NCI-H2081 treated with DMSO at 0.1 percent for 48 hours (cell line): ENCODE measurements around the gene MPZL1.

Experiments
- DNase-seq: peaks from one replicate; lab custom pipeline; 2025; lab: John Stamatoyannopoulos, UW

MPZL1 gene

DNA sequence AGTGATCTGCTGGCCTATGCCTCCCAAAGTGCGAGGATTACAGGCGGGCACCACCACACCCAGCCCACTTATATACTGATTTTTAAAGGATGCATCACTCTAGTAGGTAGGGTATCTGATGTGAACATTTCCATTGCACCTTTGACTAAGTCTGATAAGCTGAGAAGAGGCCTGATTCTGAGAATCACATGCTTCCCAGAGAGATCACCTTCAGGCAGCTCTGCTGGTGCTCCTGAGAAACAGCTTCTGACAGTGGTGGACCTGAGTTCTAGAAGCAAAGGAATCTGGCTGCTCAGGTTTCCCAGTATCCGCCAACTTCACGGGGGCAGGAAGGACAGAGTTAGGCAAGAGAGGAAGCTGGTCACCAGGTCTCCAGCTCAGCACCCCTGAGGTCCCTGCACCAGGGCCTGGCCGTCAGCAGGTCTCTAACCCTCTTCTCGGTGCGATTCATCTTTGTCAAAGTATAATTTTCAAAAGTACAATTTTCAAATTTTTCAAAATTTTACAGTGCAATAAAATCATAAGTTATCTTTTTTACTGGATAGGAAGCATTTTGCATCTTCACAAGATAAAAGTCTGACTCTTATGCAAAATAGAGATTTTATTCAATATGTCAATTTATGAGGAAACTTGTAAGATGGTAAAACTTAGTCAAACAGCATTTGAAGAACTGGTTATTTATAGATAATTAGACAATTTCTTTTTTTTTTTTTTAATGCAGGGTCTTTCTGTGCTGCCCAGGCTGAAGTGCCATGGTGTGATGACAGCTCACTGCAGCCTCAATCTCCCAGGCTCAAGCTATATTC is 25.8 kb upstream of the MPZL1 start:
- no peak for DNase-seq

DNA sequence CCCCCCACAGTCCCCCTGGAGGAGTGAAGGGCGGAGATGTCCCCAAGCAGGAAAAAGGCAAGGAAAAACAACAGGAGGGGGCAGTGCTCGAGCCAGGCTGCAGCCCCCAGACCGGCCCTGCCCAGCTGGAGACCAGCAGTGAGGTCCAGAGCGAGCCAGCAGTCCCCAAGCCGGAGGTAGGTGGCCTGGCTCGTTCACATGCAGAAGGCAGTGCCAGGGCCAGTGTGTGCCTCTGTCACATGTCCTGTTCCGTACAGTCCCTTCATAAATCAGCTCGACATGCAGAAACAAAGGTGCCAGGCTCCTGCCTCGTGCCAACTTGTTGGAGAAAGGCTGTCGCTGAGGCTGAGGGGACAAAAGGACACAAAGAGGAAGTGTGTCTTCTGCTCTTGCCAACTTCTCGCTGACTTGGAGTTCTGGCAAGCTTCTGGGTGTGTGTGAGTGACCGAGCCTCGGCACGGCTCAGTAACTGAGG is 24.1 kb upstream of the MPZL1 start:
- DNase-seq, result no peak

DNA sequence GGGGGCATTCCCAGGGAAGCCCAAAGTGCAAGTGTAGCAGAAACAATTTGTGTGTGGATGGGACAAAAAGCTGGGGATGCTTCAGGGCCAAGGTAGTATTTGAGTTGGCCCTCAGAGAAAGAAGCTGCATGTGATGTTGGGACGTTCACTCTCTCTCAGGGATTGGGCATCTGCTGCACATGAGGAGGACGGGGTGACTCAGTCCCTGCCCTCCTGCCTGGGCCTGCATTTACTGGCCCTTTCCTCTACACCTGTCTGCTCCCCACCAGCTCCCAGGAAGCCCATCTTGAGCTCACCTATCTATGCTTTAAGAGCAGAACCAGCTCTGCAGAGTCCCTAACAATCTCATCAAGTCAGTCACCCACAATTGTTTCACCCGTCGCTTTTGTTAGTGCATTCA is 23.5 kb upstream of the MPZL1 start:
- no peak for DNase-seq

DNA sequence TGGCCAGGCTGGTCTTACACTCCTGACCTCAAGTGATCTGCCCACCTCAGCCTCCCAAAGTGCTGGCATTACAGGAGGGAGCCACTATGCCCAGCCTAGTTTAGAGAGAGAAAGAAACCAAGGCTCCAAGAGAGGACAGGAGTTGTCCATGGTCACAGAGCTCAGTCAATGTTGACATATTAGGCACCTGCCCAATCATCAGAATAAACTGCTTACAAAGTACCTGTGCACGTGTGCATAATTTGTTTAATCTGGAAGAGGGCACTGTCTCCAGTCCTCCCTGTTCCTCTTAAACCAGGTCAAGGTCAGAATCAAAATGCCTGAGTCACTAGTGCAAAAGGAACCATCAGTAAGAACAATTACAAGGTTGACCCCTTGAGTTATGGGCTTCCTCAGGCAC is 20.3 kb upstream of the MPZL1 start:
- no peak for DNase-seq

DNA sequence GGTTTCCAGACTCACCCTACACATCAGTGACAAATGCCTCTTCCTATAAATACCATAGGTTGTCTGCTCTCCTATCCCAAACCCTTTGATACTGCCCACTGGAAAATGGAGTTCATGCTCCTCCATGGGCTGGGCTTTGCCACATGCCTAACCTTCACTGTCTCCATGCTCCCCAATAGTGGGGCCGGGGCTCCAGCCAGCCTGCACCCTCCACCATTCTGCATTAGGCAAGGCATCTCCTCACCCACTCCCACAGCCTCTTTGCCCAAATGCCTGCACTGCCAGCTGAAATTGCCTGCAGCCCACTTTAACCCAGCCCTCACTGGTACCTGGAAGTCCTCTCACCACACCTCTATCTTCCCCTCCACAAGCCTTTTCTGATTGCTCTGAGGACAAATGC is 18.2 kb upstream of the MPZL1 start:
- no peak for DNase-seq

DNA sequence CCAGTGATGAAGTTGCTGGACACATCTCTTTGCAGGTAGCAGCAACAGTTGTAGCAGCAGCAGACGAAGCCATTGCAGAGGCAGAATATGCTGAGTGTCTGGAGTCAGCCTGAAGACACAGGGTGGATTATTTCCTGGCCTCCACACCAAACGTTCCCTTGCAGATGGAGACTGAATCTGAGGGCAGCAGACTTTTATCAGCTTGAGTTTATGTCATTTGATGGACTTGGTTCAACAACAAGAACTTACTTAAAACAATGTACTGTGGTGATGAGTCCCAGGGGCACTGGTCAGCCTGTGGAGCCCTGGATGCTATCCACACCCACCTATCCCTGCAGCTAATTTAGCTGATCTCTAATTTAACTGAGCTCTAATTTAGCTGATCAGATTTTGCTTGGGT is 17.1 kb upstream of the MPZL1 start:
- no peak for DNase-seq

DNA sequence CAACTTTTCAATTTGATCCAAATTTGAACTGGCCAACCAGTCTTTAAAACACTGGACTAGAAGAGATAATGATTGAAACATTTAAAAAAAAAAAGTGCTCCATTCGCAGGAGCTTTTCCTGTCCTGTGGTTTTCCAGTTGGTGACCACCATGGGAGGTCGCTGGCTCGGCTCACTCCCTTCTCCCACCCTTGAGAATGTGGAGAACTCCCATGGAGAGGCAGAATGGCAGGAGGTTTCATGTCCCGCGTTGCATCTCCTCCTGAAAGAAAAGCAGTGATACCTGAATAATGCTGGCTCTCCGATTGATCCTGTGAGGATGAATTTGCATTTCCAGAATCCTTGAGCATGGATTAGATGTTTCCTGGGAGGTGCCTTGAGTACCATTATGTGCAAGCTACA is 16.5 kb upstream of the MPZL1 start:
- no peak for DNase-seq

DNA sequence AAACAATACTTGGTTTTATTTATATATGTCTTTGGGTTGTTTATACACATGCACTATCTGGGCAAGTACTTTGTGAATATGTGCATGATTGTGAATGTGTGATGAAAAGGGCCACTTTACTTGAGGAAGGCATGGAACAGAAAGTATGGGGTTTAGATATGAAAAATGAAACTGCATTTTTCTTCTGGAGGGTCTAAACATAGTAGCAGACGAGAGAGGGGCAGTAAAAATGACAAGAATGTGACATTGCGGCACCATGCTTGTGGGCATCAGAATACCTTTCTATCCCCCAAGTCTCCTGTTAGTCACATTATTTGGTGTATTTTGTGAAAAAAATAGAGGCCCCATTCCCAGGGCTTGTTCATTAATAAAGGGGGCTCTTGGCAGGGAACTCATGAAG is 15.4 kb upstream of the MPZL1 start:
- DNase-seq, result no peak

DNA sequence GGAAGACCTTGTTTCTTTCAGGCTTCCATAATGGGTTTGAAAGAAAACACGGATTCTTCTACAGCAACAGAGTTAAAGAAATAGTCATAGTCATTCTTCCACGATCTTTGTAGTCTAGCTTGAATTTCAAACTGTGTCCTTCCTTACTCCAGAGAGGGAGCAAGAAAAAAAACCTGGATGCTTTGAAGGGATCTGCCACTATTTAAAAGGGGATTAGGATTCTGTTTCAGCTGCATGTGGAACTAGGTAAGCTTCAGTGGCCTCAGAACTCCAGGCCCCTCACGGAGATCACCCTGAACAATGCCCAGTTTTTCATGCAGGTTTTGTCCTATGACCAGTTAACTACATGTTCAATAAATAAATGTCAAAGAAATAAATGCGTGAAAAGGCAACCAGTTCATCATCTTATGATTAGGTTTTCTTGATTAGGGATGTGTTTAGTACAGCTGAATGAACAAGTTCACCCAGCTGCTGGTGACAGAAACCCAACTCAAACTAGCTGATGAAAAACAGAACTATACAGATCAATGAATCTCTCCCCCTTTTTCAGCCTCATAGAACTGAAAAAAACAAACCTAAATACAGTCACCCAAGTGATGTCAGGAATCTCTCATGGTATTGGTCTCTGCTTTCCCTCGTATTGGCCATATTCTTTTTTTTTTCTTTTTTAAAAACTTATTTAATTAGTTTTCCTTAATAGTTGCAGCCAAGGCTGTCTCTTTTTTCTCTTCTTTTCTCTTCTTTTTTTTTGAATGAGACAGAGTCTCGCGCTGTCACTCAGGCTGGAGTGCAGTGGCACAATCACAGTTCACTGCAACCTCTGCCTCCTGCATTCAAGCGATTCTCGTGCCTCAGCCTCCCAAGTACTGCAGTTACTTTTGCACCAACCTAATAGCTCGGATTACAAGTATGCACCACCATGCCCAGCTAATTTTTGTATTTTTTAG is 14.6 kb upstream of the MPZL1 start:
- DNase-seq, result no peak

DNA sequence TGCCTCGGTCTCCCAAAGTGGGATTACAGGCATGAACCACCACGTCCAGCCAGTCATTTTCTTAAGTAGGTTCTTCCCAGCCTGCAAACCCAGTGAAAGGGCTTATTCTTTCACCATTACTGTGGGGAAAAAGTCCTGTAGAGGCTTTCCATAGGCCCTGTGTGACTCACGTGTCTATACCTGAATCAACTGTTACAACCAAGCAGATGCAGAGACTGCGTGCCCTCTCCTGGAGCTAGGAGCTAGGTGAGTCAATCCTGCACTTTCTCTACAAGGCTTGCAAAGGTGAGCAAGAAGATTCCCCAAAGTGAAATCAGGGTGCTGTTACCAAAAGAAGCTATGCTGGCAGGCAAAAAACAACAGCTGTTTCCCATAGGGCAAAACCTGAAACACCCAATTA is 13.8 kb upstream of the MPZL1 start:
- no peak for DNase-seq

DNA sequence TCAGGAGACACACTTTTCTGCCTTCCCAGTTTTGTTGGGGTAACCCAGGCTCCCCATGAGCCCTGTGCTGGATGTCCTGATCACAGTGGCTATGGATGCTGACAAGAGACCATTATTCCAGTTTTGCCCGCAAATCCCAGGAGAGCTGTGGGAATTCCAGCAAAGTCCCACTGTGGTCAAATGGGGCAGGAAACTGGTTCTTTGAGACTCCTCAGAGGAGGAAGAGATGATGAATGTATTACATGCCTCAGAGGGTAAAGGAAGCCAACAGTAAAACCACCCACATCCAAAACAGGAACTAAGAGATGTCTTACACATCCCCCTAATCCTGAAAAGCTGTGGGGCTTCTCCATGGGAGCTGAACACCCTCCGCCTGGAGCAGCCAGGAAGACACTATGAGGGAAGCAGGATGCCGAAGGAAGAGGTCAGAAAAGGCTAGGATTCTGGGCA is 12.8 kb upstream of the MPZL1 start:
- DNase-seq, result no peak

DNA sequence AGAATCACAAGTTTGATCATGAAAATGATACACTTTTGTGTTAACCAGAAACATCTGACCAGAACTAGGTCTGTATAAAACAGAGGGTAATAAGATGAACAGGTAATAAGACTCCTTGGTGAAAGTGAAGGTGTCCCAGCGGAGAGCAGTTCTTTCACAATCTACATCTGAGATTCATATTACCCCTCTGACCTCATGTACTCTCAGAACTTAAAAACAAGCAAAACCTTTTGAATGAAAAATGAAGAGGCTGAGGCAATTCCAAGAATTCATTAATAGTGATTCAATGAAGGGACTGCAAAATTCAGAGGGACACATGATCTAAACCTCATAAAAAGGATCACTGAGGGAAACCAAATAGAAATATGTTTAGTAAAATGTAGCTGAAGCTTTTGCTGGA is 10.9 kb upstream of the MPZL1 start:
- DNase-seq, result no peak

DNA sequence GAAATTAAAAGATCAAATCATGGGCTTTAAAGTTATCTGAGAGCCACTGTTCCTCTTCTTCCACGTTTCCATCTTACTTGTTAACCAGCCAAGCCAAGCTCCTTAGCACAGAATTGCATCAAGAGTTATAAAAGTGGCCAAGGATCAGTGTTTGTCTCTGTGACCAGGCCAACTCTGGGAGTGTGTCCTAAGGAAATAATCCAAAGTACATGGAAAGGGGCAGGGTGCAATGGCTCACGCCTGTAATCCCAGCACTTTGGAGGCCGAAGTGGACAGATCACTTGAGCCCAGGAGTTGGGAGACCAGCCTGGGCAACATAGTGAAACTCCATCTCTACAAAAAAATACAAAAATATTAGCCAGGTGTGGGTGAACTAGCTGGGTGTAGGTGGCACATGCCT is 10.0 kb upstream of the MPZL1 start:
- no peak for DNase-seq

DNA sequence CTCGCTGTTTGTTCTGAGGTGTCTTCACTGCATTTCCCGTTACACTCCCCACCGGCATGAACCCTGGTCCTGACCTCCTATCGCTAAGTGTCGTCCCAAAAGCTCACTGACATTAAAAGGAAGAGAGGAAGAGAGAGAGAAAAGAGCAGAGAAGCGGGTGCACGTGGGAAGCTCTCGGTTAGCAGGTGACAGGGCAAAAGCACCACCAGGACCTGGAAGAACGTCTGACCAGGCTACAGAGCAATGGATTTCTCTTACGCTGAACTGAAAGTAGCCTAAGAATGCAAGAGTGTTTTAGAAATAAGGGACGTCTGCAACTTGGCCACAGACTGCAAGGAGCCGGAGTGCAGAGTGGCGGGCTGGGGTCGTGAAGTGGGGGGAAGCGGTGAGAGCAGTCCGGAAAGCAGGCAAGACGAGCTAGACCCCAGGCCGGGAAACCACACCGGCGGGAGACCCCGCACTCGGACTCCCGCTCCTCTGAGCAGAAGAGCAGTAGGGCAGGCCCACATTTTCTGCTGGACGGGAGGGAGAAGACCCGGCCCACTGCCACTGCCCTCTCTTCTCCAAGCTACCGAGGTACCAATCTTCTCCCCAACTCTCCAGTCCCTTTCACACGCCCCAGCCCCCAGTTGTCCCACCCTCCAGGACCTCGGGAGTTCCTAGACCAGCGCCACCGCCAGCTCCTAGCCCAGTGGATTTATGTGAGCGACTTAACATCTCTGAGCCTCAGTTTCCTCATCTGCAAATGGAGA is 8.3 kb upstream of the MPZL1 start:
- no peak for DNase-seq

DNA sequence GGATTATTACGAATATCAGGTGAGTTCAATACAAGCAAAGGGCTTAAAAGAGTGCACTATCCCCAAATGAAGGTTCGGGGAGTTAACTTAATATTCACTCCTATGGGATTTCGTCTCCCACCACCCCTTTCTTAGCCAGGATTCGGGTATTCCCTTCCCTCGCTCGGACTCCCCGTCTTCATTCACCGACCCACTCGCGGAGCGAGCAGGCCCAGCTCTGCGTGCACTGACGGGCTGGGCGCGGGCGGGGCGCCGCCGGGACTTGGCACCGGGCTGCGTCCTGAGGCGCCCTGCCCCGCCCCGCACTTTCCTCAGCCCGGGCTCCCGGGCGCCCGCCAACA is 7.7 kb upstream of the MPZL1 start:
- no peak for DNase-seq

DNA sequence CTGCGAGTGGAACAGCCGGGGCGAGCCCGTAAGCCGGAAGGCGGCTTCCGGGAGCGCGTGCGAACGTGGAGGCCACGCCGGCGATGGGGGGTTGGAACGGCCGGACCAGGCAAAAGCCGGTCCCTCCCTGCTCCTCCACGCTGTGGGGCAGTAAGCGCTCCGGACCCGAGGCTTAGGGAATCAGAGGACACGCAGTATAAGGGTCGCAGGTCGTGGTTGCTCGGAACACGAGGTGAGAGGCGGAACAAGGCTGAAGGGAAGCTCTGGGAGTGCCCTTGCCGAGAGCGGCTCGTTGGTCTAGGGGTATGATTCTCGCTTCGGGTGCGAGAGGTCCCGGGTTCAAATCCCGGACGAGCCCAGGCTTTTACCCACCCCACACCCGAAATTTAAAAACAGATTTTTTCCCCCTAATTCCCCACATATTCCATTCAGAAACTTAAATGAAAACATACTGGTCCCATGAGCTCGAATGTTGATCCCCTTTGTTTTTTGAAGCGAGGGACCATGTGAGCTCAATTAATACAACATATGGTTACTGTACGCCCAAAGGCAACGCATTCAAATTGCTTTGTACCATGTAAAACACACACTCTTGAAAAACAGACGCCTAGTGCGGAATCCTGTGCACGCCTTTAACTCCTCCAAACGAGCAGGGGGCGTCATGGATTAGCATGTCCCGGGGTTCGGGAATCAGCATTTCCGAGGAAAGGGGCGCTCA is 7.2 kb upstream of the MPZL1 start:
- DNase-seq, result peak; percentile 34

DNA sequence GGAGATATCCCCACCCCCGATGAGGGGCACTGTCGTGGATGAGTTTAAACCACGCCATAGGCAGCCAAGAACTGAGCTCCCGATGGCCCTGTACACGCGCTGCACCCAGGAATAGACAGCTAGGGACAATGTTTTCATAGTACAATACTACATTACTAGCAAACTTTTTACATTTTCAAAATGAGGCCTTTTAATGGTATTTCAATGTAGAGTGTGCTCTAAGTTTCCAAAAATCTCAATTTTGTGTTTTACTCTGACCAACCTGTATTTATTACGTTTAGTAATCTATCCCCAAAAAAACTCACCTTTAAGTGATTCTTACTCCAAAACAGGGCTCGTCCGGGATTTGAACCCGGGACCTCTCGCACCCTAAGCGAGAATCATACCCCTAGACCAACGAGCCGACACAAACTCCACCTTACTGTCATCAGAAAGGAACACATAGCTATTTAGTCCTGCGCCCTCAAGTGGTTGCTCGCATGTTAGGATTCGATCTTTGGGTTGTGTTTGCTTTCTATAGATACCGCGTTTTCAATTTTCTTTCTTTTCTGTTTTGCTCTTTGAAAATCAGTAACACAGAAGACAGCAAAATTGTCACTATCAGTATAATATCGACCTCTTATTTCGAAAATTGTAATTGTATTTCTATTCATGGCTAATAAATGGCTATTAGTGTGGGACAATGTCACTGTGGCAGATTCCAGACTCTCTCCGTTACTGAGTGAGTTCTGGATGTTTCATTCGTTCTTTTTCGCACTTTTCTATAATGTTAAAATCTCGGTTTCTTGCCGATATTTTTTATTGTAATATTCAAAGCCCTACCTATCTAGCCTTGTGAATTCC is 6.4 kb upstream of the MPZL1 start:
- peak; percentile 71 for DNase-seq

DNA sequence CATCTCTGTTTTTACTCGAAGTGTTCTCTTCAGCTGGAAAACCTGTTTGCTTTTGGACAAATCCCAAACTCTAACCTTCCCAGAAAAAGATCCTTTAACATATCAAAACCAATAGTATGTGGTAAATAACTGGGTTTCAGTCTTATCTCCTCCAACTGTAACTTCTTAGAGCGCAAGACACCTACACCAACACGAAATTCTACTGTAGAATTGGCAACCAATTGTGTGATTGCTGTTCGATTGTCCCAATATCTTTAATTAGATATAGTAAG is 5.8 kb upstream of the MPZL1 start:
- DNase-seq, result no peak

DNA sequence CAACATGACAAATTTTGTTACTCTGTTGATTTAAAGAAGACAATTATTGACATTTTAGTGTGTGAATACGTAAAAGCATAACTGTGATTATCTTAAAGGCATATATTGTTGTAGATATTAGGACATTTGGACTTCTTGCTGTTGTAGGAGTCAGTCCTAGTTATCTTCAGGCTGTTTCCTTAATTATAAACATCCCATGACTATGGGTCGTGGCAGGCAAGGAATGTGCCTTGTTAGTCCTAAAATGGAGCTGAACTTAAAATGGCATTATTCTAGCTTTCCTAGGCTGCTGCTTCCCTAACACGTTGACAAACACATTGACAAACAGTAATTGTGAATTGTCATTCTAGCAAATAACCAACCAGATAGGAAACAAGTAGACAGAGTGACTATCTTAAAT is 4.4 kb upstream of the MPZL1 start:
- DNase-seq, result no peak

DNA sequence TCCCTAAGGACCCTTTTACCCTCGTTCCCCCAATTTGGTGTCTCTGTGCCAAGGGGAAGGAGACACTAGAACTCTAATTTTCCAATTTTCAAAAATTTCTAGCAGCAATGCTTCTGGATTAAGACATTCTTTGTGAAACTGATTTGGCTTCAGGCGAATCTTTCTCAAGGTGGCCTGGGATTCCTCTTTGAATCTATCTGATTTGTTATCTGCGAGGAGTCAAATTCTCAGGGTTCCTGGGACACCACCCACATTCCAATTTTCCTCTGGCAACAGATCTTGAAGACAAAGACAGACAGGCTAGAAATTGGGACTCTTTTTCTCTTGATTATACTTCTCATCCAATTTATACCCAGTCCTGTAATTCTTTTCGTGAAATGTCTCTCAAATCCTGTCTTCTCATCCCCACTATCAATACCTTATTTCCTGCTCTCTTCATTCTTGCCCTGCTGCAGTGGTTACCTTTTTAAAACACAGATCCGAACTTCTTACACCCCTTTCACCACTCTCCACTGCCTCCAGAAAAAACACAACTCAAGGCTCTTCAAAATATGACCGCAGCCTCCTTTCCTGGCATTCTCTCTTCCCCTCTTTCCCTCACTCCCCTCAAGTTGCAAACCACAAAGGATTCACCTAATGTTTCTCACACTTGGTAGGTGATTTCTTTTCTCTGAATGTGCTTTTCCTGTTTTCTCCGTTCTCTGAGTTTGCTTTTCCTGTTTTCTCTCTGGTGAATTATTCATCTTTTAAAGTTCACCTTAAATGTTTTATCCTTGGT is 2.7 kb upstream of the MPZL1 start:
- no peak for DNase-seq
